ENCODE results near the gene MRPS23. TPM values are rescaled to one million over a fixed set of nuclear protein-coding genes. Genes with fewer than 3 reads are reported as not detected.

Gene MRPS23
- total and polyA plus RNA-seq, 2 of the 4 experiments (the other 2 are of a cell fraction): 23.5 to 37.3 TPM

- no peak overlapping the region for H3K4me3 ChIP-seq (ENCODE audit: insufficient read depth, low read depth, low read length)
- ChIA-PET CTCF (interaction anchor here (3.8 kb wide), 1 partner anchor 128 kb away, joined by 24 read pairs; no protein-coding TSS in a partner anchor), POLR2A (ENCODE audit: unreplicated experiment) (interaction anchor here (0.5 to 0.6 kb wide), 2 partner anchors 34 to 1966 kb away, joined by 3 to 4 read pairs; no protein-coding TSS in a partner anchor)
- H3K27me3 ChIP-seq (ENCODE audit: control insufficient read depth, insufficient read depth, low read length): no peaks in the 10 kb centered on the region
- peak overlapping the region; percentile 26; the same call in 1 of the 2 replicates for H2BK120ac ChIP-seq (ENCODE audit: low read depth, low read length)
- H2AK9ac ChIP-seq (replicated peaks; ENCODE audit: low read depth, low read length, poor library complexity): peak overlapping the region; percentile 66
- in situ Hi-C loops (cut with MboI; ENCODE audit: low sequenced_read_pairs): loop anchor here (25.0 kb wide), 1 partner anchor 466 kb away; the partner anchor contains the start of gene TSPOAP1
- H3K4ac ChIP-seq (ENCODE audit: low read depth, low read length): peak overlapping the region; percentile 34
- peak overlapping the region; percentile 57 for H2AK5ac ChIP-seq (ENCODE audit: low read depth, low read length)
- no peak overlapping the region for H3K27ac ChIP-seq (ENCODE audit: insufficient read depth, low read length)
- dilution Hi-C loops (cut with HindIII; ENCODE audit: low sequenced_read_pairs, unreplicated experiment): loop anchor here (25.0 kb wide), 1 partner anchor 116 kb away; the partner anchor contains the start of gene VEZF1
- no TSS peak for BruUV-seq (replicated peaks)
- H3K18ac ChIP-seq (ENCODE audit: low read depth, low read length): no peak overlapping the region
- peaks cover 27% of the 10 kb centered on the region; the same call in 1 of the 2 replicates for H3K36me3 ChIP-seq (ENCODE audit: control insufficient read depth, insufficient read depth, low read length)
- H4K91ac ChIP-seq (ENCODE audit: insufficient read depth, low read depth, low read length): peak overlapping the region; percentile 18; the same call in 1 of the 2 replicates
- peaks cover 15 to 63% of the 10 kb centered on the region in 2 experiments for H3K79me1 ChIP-seq (ENCODE audit: low read depth in 1 of 2, low read length in 2 of 2)
- H3K9me1 ChIP-seq (ENCODE audit: insufficient read depth, low read length): peaks cover 38% of the 10 kb centered on the region
- H3K23ac ChIP-seq (ENCODE audit: low read depth, low read length): no peak overlapping the region
- no peak overlapping the region for H2AFZ ChIP-seq (replicated peaks; ENCODE audit: low read length, poor library complexity)
- peak overlapping the region; percentile 89; the same call in 1 of the 2 replicates for H2BK20ac ChIP-seq (ENCODE audit: low read depth, low read length)
- TF ChIP-seq CTCF (conservative IDR thresholded peaks at IDR 0.05; ENCODE audit: low read depth, low read length): no peak
- TF ChIP-seq RAD21 (IDR thresholded peaks at IDR 0.05; ENCODE audit: low read length): no peak
- TF ChIP-seq CEBPB (IDR thresholded peaks at IDR 0.05; ENCODE audit: low read depth, low read length): no peak
- no peak overlapping the region for H3K4me2 ChIP-seq (ENCODE audit: low read depth, low read length)
- H3K4me1 ChIP-seq (ENCODE audit: control insufficient read depth, insufficient read depth, low read length): peaks cover 52% of the 10 kb centered on the region
- no peaks in the 10 kb centered on the region for H3K9me3 ChIP-seq (ENCODE audit: control insufficient read depth, insufficient read depth, low read length)
- no peak overlapping the region for H3K14ac ChIP-seq (replicated peaks; ENCODE audit: low read depth, low read length)
- H3K56ac ChIP-seq (ENCODE audit: extremely low read depth, insufficient read depth, low read length): no peak overlapping the region
- no peak overlapping the region for H2BK5ac ChIP-seq (ENCODE audit: low read depth, low read length, poor library complexity, severe bottlenecking)
- no peaks in the 10 kb centered on the region for H4K20me1 ChIP-seq (ENCODE audit: insufficient read depth, low read length)
- H3K9ac ChIP-seq (ENCODE audit: low read depth, low read length): no peak overlapping the region
- intact Hi-C loops (cut with micrococcal nuclease): no loop called here
- no CpG with 5 or more reads among the region's 7 CpGs for WGBS, 2 experiments (ENCODE audit: extremely low coverage in 2 of 2, insufficient read length in 1 of 2)
- no peak for DNase-seq
- H4K8ac ChIP-seq (ENCODE audit: low read depth in 2 of 2, low read length in 2 of 2): no peak overlapping the region
- no peak for ATAC-seq (ENCODE audit: low read depth)
- peak overlapping the region; percentile 19; the same call in 1 of the 3 replicates for H2BK15ac ChIP-seq (ENCODE audit: low read depth, low read length)
- no peak overlapping the region for H4K5ac ChIP-seq (ENCODE audit: low read depth, low read length)
Measured at GRCh38 chr17:57871155-57871554, 21.3 kb upstream of the MRPS23 start.

All from IMR-90 (cell line).